Measurements from ENCODE around the gene AKAP13. TPM values are rescaled to one million over a fixed set of nuclear protein-coding genes. Genes with fewer than 3 reads are reported as not detected.
"Not testable (repeated sequence)": the region's sequence is repeated elsewhere in the genome, so short reads cannot be mapped to it uniquely, and the experiment has no call there.

The AKAP13 gene
- total RNA-seq, 2 experiments from 2014 or later: 282 to 304 TPM

DNA sequence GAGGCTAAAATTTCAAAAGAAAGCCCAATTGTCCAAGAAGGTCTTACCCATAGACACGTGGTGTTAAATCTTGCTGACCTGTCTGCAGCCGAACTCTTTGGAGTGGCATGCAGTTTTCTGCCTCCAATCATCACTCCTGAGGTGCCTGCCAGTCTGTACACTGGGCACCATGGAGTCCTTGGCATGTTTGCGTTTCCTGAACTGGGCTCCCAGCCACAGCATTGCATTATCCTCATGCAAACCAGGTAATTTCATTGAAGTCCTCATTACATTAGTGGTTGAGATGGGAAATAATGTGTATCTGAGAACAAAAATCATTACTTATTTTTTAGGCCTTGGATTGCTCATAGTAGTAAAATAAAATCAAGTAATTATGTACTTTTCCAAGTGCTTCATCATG, 152.3 kb downstream of the AKAP13 start:
- no peak for DNase-seq
- H3K4me1 ChIP-seq (ENCODE audit: insufficient read depth, low read length): peaks cover 23% of the 10 kb centered on the region
- H3K36me3 Mint-ChIP-seq (ENCODE audit: low read depth): peaks cover 64% of the 10 kb centered on the region
- H3K27ac Mint-ChIP-seq: peak overlapping the region; percentile 50
- no peak overlapping the region for H3K4me3 Mint-ChIP-seq
- no peak for ATAC-seq (ENCODE audit: poor library complexity)
- no peaks in the 10 kb centered on the region for H3K27me3 Mint-ChIP-seq
- H3K4me1 Mint-ChIP-seq (ENCODE audit: low read depth): peaks cover 48% of the 10 kb centered on the region
- ChIA-PET CTCF (interaction anchor here (0.9 to 1.2 kb wide), 2 partner anchors 9 to 58 kb away, joined by 3 read pairs; no protein-coding TSS in a partner anchor), POLR2A (no interaction called here)
- TF ChIP-seq, protein P1, sequence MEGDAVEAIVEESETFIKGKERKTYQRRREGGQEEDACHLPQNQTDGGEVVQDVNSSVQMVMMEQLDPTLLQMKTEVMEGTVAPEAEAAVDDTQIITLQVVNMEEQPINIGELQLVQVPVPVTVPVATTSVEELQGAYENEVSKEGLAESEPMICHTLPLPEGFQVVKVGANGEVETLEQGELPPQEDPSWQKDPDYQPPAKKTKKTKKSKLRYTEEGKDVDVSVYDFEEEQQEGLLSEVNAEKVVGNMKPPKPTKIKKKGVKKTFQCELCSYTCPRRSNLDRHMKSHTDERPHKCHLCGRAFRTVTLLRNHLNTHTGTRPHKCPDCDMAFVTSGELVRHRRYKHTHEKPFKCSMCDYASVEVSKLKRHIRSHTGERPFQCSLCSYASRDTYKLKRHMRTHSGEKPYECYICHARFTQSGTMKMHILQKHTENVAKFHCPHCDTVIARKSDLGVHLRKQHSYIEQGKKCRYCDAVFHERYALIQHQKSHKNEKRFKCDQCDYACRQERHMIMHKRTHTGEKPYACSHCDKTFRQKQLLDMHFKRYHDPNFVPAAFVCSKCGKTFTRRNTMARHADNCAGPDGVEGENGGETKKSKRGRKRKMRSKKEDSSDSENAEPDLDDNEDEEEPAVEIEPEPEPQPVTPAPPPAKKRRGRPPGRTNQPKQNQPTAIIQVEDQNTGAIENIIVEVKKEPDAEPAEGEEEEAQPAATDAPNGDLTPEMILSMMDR (IDR thresholded peaks at IDR 0.05): no peak
- H3K27ac ChIP-seq (ENCODE audit: low read depth in 1 of 2, low read length in 2 of 2): no peak overlapping the region
- no peaks in the 10 kb centered on the region for H3K9me3 Mint-ChIP-seq
- H3K27me3 ChIP-seq (ENCODE audit: control insufficient read depth in 1 of 2, insufficient read depth in 2 of 2, low read length in 2 of 2): no peaks in the 10 kb centered on the region
- H3K36me3 ChIP-seq (ENCODE audit: insufficient read depth, low read length): peaks cover 16% of the 10 kb centered on the region
- intact Hi-C loops (cut with DNase I, micrococcal nuclease): no loop called here
- H3K9me3 ChIP-seq (ENCODE audit: control insufficient read depth in 1 of 2, insufficient read depth in 1 of 2, low read length in 2 of 2): no peaks in the 10 kb centered on the region
- no peak overlapping the region for H3K4me3 ChIP-seq (ENCODE audit: low read length)

DNA sequence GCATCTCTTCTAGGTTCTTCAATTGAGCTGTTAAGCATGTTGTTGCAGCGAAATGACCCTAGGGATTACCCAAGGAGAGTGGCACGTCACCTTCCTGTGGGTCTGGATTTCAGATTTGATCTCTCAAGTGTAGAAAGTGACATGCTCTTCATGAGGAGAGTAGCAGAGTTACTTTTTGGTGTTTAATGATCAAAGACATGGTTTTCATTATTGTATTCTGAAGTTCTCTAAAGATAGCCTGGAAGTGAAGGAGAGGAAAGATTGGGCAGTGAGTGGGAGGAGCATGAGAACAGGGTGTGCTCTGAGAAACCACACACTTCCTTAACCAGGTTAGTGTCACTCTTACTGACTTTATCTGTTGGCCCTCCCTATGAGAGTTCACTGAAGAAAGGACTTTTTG, 153.6 kb downstream of the AKAP13 start:
- ChIA-PET CTCF (interaction anchor here (1.2 kb wide), 1 partner anchor 57 kb away, joined by 3 read pairs; no protein-coding TSS in a partner anchor), POLR2A (interaction anchor here (1.4 kb wide), 1 partner anchor 9 kb away, joined by 5 read pairs; no protein-coding TSS in a partner anchor)
- H3K9me3 Mint-ChIP-seq: no peaks in the 10 kb centered on the region
- Histone ChIP-seq H3K36me3 (ENCODE audit: insufficient read depth, low read length) (peaks cover 14% of the 10 kb centered on the region), H3K4me1 (ENCODE audit: insufficient read depth, low read length) (peaks cover 23% of the 10 kb centered on the region), H3K9me3 (ENCODE audit: control insufficient read depth in 1 of 2, insufficient read depth in 1 of 2, low read length in 2 of 2) (no peaks in the 10 kb centered on the region), H3K27me3 (ENCODE audit: control insufficient read depth in 1 of 2, insufficient read depth in 2 of 2, low read length in 2 of 2) (no peaks in the 10 kb centered on the region), H3K4me3 (ENCODE audit: low read length) (no peak overlapping the region), H3K27ac (ENCODE audit: low read depth in 1 of 2, low read length in 2 of 2) (no peak overlapping the region)
- intact Hi-C loops (cut with DNase I, micrococcal nuclease): no loop called here
- H3K4me3 Mint-ChIP-seq: peak overlapping the region; percentile 52
- H3K4me1 Mint-ChIP-seq (ENCODE audit: low read depth): peaks cover 53% of the 10 kb centered on the region
- no peaks in the 10 kb centered on the region for H3K27me3 Mint-ChIP-seq
- DNase-seq (peak in 4 of 14 experiments; percentile 23 to 67 (median 52)), ATAC-seq (ENCODE audit: poor library complexity) (peak; percentile 90)
- TF ChIP-seq, protein P1 (IDR thresholded peaks at IDR 0.05): no peak
- peak overlapping the region; percentile 50 for H3K27ac Mint-ChIP-seq
- peaks cover 63% of the 10 kb centered on the region for H3K36me3 Mint-ChIP-seq (ENCODE audit: low read depth)

GRCh38 chr15:85535533-85536330, 155.3 kb downstream of the AKAP13 start:
- H3K9me3 ChIP-seq (ENCODE audit: control insufficient read depth in 1 of 2, insufficient read depth in 1 of 2, low read length in 2 of 2); H3K4me3 Mint-ChIP-seq; H3K27me3 ChIP-seq (ENCODE audit: control insufficient read depth in 1 of 2, insufficient read depth in 2 of 2, low read length in 2 of 2); H3K9me3 Mint-ChIP-seq; H3K36me3 ChIP-seq (ENCODE audit: insufficient read depth, low read length); H3K27ac ChIP-seq (ENCODE audit: low read depth in 1 of 2, low read length in 2 of 2); intact Hi-C loops (cut with DNase I, micrococcal nuclease); H3K27ac Mint-ChIP-seq; H3K27me3 Mint-ChIP-seq; CTCF ChIA-PET; H3K4me3 ChIP-seq (ENCODE audit: low read length); POLR2A ChIA-PET; ATAC-seq (ENCODE audit: poor library complexity): not testable (repeated sequence)
- peak in 3 of 14 experiments; percentile 23 to 27 (median 25) for DNase-seq
- H3K4me1 ChIP-seq (ENCODE audit: insufficient read depth, low read length): peaks cover 23% of the 10 kb centered on the region
- Mint-ChIP-seq H3K4me1 (ENCODE audit: low read depth) (peaks cover 69% of the 10 kb centered on the region), H3K36me3 (ENCODE audit: low read depth) (peaks cover 51% of the 10 kb centered on the region)
